ENCODE data around the gene TDRD7.

The TDRD7 gene

DNA sequence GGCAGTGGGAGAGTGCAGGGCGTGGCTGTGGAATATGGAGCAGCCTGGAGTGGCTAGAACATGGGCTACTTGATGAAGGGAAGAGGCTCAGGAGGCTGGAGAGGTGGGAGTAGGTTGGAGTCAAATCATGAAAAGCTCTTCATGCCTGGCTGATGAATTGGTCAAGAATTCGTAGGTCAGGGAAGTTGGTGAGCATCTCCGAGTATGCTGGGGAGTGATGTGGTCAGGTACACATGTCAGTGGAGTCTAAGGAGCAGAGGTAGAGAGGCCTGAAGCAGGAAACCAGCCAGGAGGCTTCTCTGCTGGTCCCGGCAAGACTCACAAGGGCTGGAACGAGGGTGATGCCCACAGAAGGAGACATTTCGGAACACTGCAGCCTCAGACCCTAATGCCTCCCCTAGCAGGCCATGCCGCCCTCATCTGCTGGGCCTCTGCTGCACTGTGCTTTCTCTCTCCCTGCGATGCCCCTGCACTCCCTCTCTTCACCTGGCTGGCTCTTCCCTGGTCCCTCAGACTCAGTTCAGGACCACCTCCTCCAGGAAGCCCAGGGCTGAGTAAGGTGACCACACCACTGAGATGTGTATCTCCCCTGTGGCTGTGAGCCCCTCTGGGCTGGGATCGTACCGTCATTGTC lies 123.2 kb downstream of the TDRD7 start:
- DNase-seq = no peak

DNA sequence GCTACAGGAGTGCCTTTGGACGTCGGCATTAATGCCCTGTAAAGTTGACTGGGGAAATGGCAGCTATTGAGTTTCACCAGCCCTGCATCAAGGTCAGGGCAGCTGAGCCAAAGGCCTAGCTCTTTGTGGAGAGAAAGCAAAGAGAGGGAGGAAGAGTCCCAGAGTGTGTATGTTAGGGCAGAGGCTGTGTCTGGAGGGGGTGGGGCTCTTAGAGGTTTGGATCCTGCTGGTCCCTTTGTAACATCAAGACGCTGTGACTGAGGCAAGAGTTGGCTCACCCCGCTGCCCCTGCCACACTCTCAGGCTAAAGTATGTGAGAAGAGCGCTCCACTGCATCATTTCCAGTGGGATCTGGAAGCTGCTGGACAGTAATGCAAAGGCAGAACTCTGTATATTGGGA lies 123.9 kb downstream of the TDRD7 start:
- no peak for DNase-seq

DNA sequence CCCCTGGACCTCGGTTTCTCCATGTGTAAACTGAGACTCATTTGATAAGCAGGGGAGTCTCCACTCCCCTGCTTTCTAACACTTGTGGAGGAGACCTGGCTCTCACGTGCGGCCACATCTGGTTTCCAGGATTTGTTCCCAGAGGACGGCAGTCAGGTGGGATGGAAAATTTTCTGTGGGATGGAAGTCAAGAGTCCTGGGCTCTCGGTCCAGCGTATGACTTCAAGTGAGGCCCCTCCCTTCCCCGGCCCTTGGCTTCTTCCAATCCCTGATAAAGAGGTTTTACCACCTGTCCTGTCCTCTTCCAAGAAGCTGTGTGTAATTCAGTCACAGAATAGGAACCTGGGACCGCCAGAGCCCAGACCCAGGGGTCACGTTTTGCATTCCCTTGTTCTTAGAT lies 124.6 kb downstream of the TDRD7 start:
- DNase-seq = no peak

DNA sequence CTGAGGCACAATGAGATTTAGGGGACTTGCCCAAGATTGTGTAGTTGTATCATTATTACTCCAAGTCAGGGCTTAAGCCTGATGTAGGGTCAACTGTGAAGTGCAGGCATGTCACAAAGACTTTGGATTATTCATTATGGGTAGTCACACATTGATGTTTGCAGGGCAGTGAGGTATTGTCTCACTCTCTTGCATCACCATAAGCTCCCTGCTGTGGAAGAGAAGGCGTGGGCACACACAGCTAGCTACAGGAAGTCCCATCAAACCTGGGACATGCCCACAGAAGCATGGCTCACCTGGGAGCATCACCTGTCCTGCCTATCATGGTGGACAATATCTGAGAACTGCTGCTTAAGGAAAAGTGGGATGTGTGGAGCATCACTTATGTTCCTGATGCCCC lies 131.7 kb downstream of the TDRD7 start:
- no peak for DNase-seq

DNA sequence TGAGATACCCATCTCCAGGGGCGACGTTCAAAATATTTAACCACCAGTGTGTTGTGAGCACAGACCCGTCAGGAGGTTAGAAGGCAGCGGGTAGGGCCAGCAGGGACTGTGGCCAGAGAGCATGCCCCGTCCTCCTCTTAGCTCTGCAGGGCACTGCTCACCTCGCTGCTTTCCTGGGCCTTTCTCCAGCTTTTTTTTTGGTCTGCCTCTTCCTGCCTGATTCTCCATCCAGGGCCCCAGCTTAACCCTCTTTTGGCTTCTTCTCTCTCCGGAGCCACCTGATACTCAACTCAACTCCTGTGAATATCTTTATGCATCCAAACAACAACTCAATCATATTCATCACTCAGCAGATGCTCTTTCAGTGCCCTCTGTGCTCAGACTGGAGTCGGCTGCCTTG lies 133.6 kb downstream of the TDRD7 start:
- no peak for DNase-seq

All from femur (tissue), 1 donor.